Gastroesophageal sphincter (tissue), 3 donors: ENCODE measurements around the gene MSH5.

Experiments used
- CTCF ChIP-seq, 4 experiments: fragments of 200-600 bp in 2 of 4; fragments of 450-650 bp in 2 of 4; sonication (generic) in 1 of 4; IDR thresholded peaks; one replicate each; pipeline ENCODE4 v1.5.1; 2017 to 2019; ENCODE audit warnings: antibody characterized with exemption in 4 of 4, mild to moderate bottlenecking in 2 of 4, moderate library complexity in 2 of 4
- EP300 ChIP-seq: sonication (generic); formaldehyde crosslinking; IDR thresholded peaks from one replicate; pipeline ENCODE4 v1.6.1; 2017; ENCODE audit warnings: antibody characterized with exemption, mild to moderate bottlenecking
- POLR2A ChIP-seq, 2 donors: fragments of 450-650 bp; IDR thresholded peaks; one replicate each; pipeline ENCODE4 v1.6.1; 2017; ENCODE audit warnings: antibody characterized with exemption in 2 of 2, mild to moderate bottlenecking in 2 of 2, moderate library complexity in 1 of 2

GRCh38 chr6:31797588-31797987 lies 57.8 kb downstream of the MSH5 start:
- no peak for TF ChIP-seq CTCF (IDR thresholded peaks at IDR 0.05)
- no peak for TF ChIP-seq POLR2A (IDR thresholded peaks at IDR 0.05)
- no peak for TF ChIP-seq EP300
